Measurements from ENCODE around the gene SEH1L. TPM values are rescaled to one million over a fixed set of nuclear protein-coding genes. Genes with fewer than 3 reads are reported as not detected.
A peak's percentile ranks its signal among the peaks of the same experiment; 100 is the strongest.

SEH1L gene
- total RNA-seq, 1 donor: 56.6 TPM

GRCh38 chr18:13004396-13004795 is 56.6 kb downstream of the SEH1L start:
- TF ChIP-seq, protein P1, sequence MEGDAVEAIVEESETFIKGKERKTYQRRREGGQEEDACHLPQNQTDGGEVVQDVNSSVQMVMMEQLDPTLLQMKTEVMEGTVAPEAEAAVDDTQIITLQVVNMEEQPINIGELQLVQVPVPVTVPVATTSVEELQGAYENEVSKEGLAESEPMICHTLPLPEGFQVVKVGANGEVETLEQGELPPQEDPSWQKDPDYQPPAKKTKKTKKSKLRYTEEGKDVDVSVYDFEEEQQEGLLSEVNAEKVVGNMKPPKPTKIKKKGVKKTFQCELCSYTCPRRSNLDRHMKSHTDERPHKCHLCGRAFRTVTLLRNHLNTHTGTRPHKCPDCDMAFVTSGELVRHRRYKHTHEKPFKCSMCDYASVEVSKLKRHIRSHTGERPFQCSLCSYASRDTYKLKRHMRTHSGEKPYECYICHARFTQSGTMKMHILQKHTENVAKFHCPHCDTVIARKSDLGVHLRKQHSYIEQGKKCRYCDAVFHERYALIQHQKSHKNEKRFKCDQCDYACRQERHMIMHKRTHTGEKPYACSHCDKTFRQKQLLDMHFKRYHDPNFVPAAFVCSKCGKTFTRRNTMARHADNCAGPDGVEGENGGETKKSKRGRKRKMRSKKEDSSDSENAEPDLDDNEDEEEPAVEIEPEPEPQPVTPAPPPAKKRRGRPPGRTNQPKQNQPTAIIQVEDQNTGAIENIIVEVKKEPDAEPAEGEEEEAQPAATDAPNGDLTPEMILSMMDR (IDR thresholded peaks at IDR 0.05; ENCODE audit: insufficient read depth, low read depth, low read length): no peak
- DNase-seq (ENCODE audit: low read depth): no peak
- no peak overlapping the region for H3K4me3 ChIP-seq (ENCODE audit: low read depth, low read length)

GRCh38 chr18:13005289-13005688 is 57.5 kb downstream of the SEH1L start:
- H3K4me3 ChIP-seq (ENCODE audit: low read depth, low read length): no peak overlapping the region
- TF ChIP-seq, protein P1 (IDR thresholded peaks at IDR 0.05; ENCODE audit: insufficient read depth, low read depth, low read length): no peak
- DNase-seq (ENCODE audit: low read depth): no peak

GRCh38 chr18:13006531-13007247 is 58.9 kb downstream of the SEH1L start:
- TF ChIP-seq, protein P1 (IDR thresholded peaks at IDR 0.05; ENCODE audit: insufficient read depth, low read depth, low read length): no peak
- peak overlapping the region; percentile 4 for H3K4me3 ChIP-seq (ENCODE audit: low read depth, low read length)
- peak; percentile 51 for DNase-seq (ENCODE audit: low read depth)

- TF ChIP-seq, protein P1 (IDR thresholded peaks at IDR 0.05; ENCODE audit: insufficient read depth, low read depth, low read length): no peak
- H3K4me3 ChIP-seq (ENCODE audit: low read depth, low read length): no peak overlapping the region
- no peak for DNase-seq (ENCODE audit: low read depth)
Measured at GRCh38 chr18:13007248-13007560, 59.4 kb downstream of the SEH1L start.

DNA sequence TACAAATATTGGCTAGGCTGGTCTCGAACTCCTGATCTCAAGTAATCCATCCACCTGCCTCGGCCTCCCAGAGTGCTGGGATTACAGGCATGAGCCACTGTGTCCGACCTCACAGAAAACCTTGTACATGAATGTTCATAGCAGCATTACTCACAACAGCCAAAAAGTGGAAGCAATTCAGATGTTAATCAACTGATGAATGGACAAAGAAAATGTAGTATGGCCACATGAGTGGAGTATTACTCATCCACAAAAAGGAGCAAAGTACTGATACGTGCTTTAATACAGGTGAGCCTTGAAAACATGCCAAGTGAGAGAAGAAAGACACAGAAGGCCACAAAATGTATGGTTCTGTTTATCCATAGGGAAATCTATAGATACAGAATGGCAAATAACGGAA is 63.9 kb downstream of the SEH1L start:
- DNase-seq (ENCODE audit: low read depth): no peak
- no peak overlapping the region for H3K4me3 ChIP-seq (ENCODE audit: low read depth, low read length)
- TF ChIP-seq, protein P1 (IDR thresholded peaks at IDR 0.05; ENCODE audit: insufficient read depth, low read depth, low read length): no peak

GRCh38 chr18:13014232-13014631 is 66.4 kb downstream of the SEH1L start:
- no peak for DNase-seq (ENCODE audit: low read depth)
- H3K4me3 ChIP-seq (ENCODE audit: low read depth, low read length): no peak overlapping the region
- TF ChIP-seq, protein P1 (IDR thresholded peaks at IDR 0.05; ENCODE audit: insufficient read depth, low read depth, low read length): no peak

DNA sequence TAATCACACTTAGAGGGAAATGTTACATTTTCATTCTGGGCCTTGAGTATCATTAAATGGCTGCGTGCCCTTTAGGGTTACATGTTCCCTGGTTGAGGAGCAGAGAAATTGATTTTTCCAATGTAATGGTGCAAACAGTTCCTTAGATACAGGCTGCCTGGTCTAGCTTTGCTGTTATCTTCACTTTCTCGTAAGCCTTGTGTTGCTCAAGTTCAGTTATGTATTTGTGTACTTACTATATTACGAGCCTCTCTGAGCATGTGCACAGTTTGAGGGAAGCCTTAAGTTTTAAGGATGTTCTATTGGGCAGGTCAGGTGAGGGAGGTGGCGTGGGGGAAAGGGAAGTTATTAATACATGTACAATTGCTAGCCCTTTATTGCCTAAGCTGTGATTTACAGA is 67.0 kb downstream of the SEH1L start:
- DNase-seq (ENCODE audit: low read depth): no peak
- no peak overlapping the region for H3K4me3 ChIP-seq (ENCODE audit: low read depth, low read length)
- TF ChIP-seq, protein P1 (IDR thresholded peaks at IDR 0.05; ENCODE audit: insufficient read depth, low read depth, low read length): no peak

Data from fibroblast of villous mesenchyme (primary cell).